ENCODE measurements around the gene IFRD2. TPM values are rescaled to one million over a fixed set of nuclear protein-coding genes. Genes with fewer than 3 reads are reported as not detected.
A peak's percentile ranks its signal among the peaks of the same experiment; 100 is the strongest.

IFRD2 gene
- total RNA-seq, 1 experiment from 2014 or later: 223 TPM

DNA sequence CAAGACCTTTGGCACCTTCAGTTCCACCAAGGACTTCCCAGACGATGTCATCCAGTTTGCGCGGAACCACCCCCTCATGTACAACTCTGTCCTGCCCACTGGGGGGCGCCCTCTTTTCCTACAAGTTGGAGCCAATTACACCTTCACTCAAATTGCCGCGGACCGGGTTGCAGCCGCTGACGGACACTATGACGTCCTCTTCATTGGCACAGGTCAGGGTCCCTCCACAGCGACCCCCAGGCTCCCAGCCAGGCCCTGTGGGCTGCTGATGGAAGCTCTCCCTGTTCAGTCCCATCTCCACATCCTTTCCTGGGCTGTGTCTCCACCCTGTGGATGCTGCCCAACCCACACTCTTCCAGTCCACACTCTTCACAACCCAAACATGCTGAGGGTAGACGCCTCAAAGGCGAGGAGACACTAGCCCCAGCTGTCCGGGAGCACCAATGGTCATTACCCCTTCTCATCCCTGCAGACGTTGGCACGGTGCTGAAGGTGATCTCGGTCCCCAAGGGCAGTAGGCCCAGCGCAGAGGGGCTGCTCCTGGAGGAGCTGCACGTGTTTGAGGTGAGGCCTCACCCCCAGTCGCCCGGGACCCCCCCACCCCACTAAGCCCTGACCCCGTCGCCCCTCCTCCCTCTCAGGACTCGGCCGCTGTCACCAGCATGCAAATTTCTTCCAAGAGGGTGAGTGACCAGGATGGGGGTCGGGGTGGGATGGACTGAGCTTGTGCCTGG is 17.7 kb downstream of the IFRD2 start:
- H3K9me3 ChIP-seq (ENCODE audit: low read length): no peaks in the 10 kb centered on the region
- ChIA-PET CTCF (interaction anchor here (0.6 to 1.0 kb wide), 2 partner anchors 10 to 23 kb away, joined by 3 to 5 read pairs; no protein-coding TSS in a partner anchor), POLR2A (ENCODE audit: unreplicated experiment) (no interaction called here)
- BruUV-seq (replicated peaks): no TSS peak
- H3K79me2 ChIP-seq (ENCODE audit: low read length): 0 out of 2 replicates have a peak, but pooled peaks cover 3% of the 10 kb centered on the region
- H3K4me3 ChIP-seq (ENCODE audit: low read length): no peak overlapping the region
- no peaks in the 10 kb centered on the region for H3K36me3 ChIP-seq (ENCODE audit: low read depth, low read length)
- H3K9ac ChIP-seq (ENCODE audit: low read length): no peak overlapping the region
- DNase-seq (peak; percentile 68), ATAC-seq (peak; percentile 16)
- no peak overlapping the region for H3K27ac ChIP-seq (ENCODE audit: low read length)
- H3F3A ChIP-seq (ENCODE audit: low read length, unreplicated experiment): no peaks in the 10 kb centered on the region
- intact Hi-C loops (cut with micrococcal nuclease): loop anchor here (1.0 kb wide), 1 partner anchor 50 kb away; no protein-coding TSS in a partner anchor
- H3K27me3 ChIP-seq (ENCODE audit: low read length): no peaks in the 10 kb centered on the region
- H4K20me1 ChIP-seq (ENCODE audit: low read length): no peaks in the 10 kb centered on the region
- no peaks in the 10 kb centered on the region for H3K9me2 ChIP-seq (replicated peaks; ENCODE audit: low read length)
- no peak overlapping the region for H2AFZ ChIP-seq (ENCODE audit: low read length)
- peaks cover 24% of the 10 kb centered on the region for H3K4me1 ChIP-seq (ENCODE audit: insufficient read depth, low read length)
- no peak for TF ChIP-seq EZH2phosphoT487 (IDR thresholded peaks at IDR 0.05; ENCODE audit: borderline replicate concordance, low read length)
- TF ChIP-seq, protein P1, sequence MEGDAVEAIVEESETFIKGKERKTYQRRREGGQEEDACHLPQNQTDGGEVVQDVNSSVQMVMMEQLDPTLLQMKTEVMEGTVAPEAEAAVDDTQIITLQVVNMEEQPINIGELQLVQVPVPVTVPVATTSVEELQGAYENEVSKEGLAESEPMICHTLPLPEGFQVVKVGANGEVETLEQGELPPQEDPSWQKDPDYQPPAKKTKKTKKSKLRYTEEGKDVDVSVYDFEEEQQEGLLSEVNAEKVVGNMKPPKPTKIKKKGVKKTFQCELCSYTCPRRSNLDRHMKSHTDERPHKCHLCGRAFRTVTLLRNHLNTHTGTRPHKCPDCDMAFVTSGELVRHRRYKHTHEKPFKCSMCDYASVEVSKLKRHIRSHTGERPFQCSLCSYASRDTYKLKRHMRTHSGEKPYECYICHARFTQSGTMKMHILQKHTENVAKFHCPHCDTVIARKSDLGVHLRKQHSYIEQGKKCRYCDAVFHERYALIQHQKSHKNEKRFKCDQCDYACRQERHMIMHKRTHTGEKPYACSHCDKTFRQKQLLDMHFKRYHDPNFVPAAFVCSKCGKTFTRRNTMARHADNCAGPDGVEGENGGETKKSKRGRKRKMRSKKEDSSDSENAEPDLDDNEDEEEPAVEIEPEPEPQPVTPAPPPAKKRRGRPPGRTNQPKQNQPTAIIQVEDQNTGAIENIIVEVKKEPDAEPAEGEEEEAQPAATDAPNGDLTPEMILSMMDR (conservative IDR thresholded peaks at IDR 0.05; ENCODE audit: low read depth, low read length): peak; percentile 97
- no peak overlapping the region for H3K4me2 ChIP-seq (ENCODE audit: low read length)

DNA sequence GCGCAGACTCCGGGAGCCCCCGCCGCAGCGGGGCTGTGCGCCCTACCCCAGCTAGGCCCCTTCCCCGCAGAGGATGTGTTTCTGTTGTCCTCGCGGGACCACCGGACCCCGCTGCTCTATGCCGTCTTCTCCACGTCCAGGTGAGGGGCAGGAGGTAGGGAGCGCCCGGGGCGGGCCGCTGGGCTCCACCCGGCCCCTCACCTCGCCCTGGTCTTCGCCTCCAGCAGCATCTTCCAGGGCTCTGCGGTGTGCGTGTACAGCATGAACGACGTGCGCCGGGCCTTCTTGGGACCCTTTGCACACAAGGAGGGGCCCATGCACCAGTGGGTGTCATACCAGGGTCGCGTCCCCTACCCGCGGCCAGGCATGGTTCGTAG is 18.6 kb downstream of the IFRD2 start:
- POLR2A ChIA-PET (ENCODE audit: unreplicated experiment): no interaction called here

More for the DNA sequence above, 18.6 kb downstream of the IFRD2 start:
- H4K20me1 ChIP-seq (ENCODE audit: low read length): no peaks in the 10 kb centered on the region
- TF ChIP-seq EZH2phosphoT487 (IDR thresholded peaks at IDR 0.05; ENCODE audit: borderline replicate concordance, low read length) (no peak), EZH2 (IDR thresholded peaks at IDR 0.05; ENCODE audit: low read length, unreplicated experiment) (no peak)
- TF ChIP-seq, protein P1 (conservative IDR thresholded peaks at IDR 0.05; ENCODE audit: low read depth, low read length): no peak
- H3K27ac ChIP-seq (ENCODE audit: low read length): no peak overlapping the region
- no peak overlapping the region for H3K4me3 ChIP-seq (ENCODE audit: low read length)
- H3K4me1 ChIP-seq (ENCODE audit: insufficient read depth, low read length): peaks cover 33% of the 10 kb centered on the region
- CTCF ChIA-PET: no interaction called here
- ATAC-seq (no peak), DNase-seq (no peak)
- H3K9me2 ChIP-seq (replicated peaks; ENCODE audit: low read length): no peaks in the 10 kb centered on the region
- intact Hi-C loops (cut with micrococcal nuclease): loop anchor here (1.0 kb wide), 4 partner anchors 13 to 81 kb away; no protein-coding TSS in a partner anchor
- H3K27me3 ChIP-seq (ENCODE audit: low read length): no peaks in the 10 kb centered on the region
- no peak overlapping the region for H2AFZ ChIP-seq (ENCODE audit: low read length)
- no peak overlapping the region for H3K4me2 ChIP-seq (ENCODE audit: low read length)
- 0 out of 2 replicates have a peak, but pooled peaks cover 3% of the 10 kb centered on the region for H3K79me2 ChIP-seq (ENCODE audit: low read length)
- no TSS peak for BruUV-seq (replicated peaks)
- H3K36me3 ChIP-seq (ENCODE audit: low read depth, low read length): no peaks in the 10 kb centered on the region
- no peak overlapping the region for H3K9ac ChIP-seq (ENCODE audit: low read length)
- H3F3A ChIP-seq (ENCODE audit: low read length, unreplicated experiment): no peaks in the 10 kb centered on the region
- no peaks in the 10 kb centered on the region for H3K9me3 ChIP-seq (ENCODE audit: low read length)
